ENCODE results near the gene RTCB. TPM values are rescaled to one million over a fixed set of nuclear protein-coding genes. Genes with fewer than 3 reads are reported as not detected.

RTCB gene
- total and polyA plus RNA-seq, 2 experiments from 2014 or later: 52.5 to 99.0 TPM

DNA sequence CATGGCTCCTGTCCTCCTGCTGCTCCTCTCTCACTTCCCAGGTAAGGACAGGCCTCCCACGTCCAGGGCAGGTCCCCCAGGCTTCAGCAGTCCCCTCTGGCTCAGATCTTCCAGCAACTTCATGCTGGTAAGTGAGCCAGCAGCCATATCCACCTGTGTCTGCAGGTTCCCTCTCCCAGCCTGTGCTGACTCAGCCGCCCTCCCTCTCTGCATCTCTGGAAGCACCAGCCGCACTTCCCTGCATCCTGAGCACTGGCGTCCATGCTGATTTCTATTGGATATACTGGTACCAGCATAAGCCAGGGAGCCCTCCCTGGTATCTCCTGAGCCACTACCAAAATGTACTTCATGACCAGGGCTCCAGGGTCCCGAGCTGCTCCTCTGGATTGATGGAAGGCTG, 35.4 kb downstream of the RTCB start (continued):
- TF ChIP-seq, protein P1, sequence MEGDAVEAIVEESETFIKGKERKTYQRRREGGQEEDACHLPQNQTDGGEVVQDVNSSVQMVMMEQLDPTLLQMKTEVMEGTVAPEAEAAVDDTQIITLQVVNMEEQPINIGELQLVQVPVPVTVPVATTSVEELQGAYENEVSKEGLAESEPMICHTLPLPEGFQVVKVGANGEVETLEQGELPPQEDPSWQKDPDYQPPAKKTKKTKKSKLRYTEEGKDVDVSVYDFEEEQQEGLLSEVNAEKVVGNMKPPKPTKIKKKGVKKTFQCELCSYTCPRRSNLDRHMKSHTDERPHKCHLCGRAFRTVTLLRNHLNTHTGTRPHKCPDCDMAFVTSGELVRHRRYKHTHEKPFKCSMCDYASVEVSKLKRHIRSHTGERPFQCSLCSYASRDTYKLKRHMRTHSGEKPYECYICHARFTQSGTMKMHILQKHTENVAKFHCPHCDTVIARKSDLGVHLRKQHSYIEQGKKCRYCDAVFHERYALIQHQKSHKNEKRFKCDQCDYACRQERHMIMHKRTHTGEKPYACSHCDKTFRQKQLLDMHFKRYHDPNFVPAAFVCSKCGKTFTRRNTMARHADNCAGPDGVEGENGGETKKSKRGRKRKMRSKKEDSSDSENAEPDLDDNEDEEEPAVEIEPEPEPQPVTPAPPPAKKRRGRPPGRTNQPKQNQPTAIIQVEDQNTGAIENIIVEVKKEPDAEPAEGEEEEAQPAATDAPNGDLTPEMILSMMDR (conservative IDR thresholded peaks at IDR 0.05; ENCODE audit: low read depth in 2 of 2): no peak
- TF ChIP-seq POLR2AphosphoS5 (IDR thresholded peaks at IDR 0.05; ENCODE audit: low read depth): no peak
- TF ChIP-seq, protein P2, sequence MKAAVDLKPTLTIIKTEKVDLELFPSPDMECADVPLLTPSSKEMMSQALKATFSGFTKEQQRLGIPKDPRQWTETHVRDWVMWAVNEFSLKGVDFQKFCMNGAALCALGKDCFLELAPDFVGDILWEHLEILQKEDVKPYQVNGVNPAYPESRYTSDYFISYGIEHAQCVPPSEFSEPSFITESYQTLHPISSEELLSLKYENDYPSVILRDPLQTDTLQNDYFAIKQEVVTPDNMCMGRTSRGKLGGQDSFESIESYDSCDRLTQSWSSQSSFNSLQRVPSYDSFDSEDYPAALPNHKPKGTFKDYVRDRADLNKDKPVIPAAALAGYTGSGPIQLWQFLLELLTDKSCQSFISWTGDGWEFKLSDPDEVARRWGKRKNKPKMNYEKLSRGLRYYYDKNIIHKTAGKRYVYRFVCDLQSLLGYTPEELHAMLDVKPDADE (IDR thresholded peaks at IDR 0.05): no peak

DNA sequence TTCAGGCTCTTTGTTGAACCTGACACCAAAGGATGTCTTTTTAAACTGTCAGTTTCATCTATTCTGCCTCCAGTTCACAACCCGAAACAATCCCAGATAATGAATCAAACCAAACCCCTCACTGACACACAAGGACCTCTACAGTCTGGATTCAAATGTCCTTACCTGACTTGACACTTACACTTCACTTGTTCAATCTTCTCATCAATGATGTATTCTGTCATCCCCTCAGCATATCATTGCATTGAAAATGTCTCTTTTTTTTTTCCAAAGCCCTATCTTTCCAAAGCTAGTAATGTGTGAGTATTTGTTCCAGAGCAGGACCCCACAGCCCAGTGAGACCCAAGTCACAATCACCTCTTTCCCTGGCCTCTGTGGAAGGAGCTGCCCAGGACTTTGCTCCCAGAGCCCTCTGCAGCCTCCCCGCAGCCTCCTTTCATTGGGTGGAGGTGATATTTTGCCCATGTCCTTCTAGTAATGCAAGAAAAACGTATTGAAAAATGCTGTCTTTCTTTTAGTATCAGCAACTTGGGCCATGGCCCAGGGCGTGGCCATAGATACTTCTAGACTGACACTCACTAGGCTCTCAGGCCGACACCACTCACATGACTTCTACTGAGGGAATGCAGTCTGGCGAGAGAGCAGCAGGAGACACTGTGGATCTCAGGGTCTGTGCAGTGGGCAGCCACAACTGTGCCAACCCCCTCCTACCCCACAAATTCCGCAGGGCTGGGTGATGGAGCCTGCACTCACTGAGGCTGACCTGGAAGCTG, 36.2 kb downstream of the RTCB start:
- H3K27ac Mint-ChIP-seq: no peak overlapping the region
- H3F3A ChIP-seq (replicated peaks; ENCODE audit: low read depth): no peaks in the 10 kb centered on the region
- no peaks in the 10 kb centered on the region for H4K20me1 ChIP-seq (replicated peaks; ENCODE audit: insufficient read depth)
- H3K4me3 Mint-ChIP-seq: no peak overlapping the region
- H3K4me1 ChIP-seq (ENCODE audit: insufficient read depth): no peaks in the 10 kb centered on the region
- no peaks in the 10 kb centered on the region for H3K36me3 Mint-ChIP-seq (ENCODE audit: low read depth)
- no peaks in the 10 kb centered on the region for H3K27me3 ChIP-seq (ENCODE audit: insufficient read depth)
- H3K27ac ChIP-seq (ENCODE audit: low read depth): no peak overlapping the region
- peaks cover 6% of the 10 kb centered on the region for H3K27me3 Mint-ChIP-seq (ENCODE audit: insufficient read depth, low read depth, poor library complexity)
- H3K9me3 Mint-ChIP-seq: no peaks in the 10 kb centered on the region
- H3K79me2 ChIP-seq (replicated peaks; ENCODE audit: insufficient read depth): no peaks in the 10 kb centered on the region
- H3K36me3 ChIP-seq (ENCODE audit: insufficient read depth): no peaks in the 10 kb centered on the region
- H3K9me2 ChIP-seq (ENCODE audit: insufficient read depth): no peaks in the 10 kb centered on the region
- no peak overlapping the region for H3K4me3 ChIP-seq
- DNase-seq (ENCODE audit: low spot score): no peak
- H2AFZ ChIP-seq: no peak overlapping the region
- no peak overlapping the region for H3K4me2 ChIP-seq
- ATAC-seq: no peak
- no peaks in the 10 kb centered on the region for H3K4me1 Mint-ChIP-seq
- TF ChIP-seq EZH2phosphoT487 (IDR thresholded peaks at IDR 0.05; ENCODE audit: unreplicated experiment) (no peak), POLR2AphosphoS5 (IDR thresholded peaks at IDR 0.05; ENCODE audit: low read depth) (no peak), STAT1 (IDR thresholded peaks at IDR 0.05; ENCODE audit: unreplicated experiment) (no peak), EZH2 (IDR thresholded peaks at IDR 0.05; ENCODE audit: low read depth, unreplicated experiment) (no peak), NANOG (IDR thresholded peaks at IDR 0.05; ENCODE audit: borderline replicate concordance) (no peak), JUNB (IDR thresholded peaks at IDR 0.05; ENCODE audit: unreplicated experiment) (no peak), ZNF331 (CRISPR knock-in tag; IDR thresholded peaks at IDR 0.05; ENCODE audit: low read depth) (no peak), ZNF114 (CRISPR knock-in tag; IDR thresholded peaks at IDR 0.05) (no peak)
- TF ChIP-seq, protein P2 (IDR thresholded peaks at IDR 0.05): no peak
- TF ChIP-seq, protein P1 (conservative IDR thresholded peaks at IDR 0.05; ENCODE audit: low read depth in 2 of 2): no peak
- TF ChIP-seq, protein P3, sequence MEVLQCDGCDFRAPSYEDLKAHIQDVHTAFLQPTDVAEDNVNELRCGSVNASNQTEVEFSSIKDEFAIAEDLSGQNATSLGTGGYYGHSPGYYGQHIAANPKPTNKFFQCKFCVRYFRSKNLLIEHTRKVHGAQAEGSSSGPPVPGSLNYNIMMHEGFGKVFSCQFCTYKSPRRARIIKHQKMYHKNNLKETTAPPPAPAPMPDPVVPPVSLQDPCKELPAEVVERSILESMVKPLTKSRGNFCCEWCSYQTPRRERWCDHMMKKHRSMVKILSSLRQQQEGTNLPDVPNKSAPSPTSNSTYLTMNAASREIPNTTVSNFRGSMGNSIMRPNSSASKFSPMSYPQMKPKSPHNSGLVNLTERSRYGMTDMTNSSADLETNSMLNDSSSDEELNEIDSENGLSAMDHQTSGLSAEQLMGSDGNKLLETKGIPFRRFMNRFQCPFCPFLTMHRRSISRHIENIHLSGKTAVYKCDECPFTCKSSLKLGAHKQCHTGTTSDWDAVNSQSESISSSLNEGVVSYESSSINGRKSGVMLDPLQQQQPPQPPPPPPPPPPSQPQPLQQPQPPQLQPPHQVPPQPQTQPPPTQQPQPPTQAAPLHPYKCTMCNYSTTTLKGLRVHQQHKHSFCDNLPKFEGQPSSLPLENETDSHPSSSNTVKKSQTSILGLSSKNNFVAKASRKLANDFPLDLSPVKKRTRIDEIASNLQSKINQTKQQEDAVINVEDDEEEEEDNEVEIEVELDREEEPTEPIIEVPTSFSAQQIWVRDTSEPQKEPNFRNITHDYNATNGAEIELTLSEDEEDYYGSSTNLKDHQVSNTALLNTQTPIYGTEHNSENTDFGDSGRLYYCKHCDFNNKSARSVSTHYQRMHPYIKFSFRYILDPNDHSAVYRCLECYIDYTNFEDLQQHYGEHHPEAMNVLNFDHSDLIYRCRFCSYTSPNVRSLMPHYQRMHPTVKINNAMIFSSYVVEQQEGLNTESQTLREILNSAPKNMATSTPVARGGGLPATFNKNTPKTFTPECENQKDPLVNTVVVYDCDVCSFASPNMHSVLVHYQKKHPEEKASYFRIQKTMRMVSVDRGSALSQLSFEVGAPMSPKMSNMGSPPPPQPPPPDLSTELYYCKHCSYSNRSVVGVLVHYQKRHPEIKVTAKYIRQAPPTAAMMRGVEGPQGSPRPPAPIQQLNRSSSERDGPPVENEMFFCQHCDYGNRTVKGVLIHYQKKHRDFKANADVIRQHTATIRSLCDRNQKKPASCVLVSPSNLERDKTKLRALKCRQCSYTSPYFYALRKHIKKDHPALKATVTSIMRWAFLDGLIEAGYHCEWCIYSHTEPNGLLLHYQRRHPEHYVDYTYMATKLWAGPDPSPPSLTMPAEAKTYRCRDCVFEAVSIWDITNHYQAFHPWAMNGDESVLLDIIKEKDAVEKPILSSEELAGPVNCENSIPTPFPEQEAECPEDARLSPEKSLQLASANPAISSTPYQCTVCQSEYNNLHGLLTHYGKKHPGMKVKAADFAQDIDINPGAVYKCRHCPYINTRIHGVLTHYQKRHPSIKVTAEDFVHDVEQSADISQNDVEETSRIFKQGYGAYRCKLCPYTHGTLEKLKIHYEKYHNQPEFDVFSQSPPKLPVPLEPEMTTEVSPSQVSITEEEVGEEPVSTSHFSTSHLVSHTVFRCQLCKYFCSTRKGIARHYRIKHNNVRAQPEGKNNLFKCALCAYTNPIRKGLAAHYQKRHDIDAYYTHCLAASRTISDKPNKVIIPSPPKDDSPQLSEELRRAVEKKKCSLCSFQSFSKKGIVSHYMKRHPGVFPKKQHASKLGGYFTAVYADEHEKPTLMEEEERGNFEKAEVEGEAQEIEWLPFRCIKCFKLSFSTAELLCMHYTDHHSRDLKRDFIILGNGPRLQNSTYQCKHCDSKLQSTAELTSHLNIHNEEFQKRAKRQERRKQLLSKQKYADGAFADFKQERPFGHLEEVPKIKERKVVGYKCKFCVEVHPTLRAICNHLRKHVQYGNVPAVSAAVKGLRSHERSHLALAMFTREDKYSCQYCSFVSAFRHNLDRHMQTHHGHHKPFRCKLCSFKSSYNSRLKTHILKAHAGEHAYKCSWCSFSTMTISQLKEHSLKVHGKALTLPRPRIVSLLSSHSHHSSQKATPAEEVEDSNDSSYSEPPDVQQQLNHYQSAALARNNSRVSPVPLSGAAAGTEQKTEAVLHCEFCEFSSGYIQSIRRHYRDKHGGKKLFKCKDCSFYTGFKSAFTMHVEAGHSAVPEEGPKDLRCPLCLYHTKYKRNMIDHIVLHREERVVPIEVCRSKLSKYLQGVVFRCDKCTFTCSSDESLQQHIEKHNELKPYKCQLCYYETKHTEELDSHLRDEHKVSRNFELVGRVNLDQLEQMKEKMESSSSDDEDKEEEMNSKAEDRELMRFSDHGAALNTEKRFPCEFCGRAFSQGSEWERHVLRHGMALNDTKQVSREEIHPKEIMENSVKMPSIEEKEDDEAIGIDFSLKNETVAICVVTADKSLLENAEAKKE (CRISPR knock-in tag; IDR thresholded peaks at IDR 0.05): no peak
